OCI-LY1 (cell line): Measurements from ENCODE around the gene ABTB2.

Source experiments
- H2AFZ ChIP-seq: fragments of 200-600 bp; sonication (generic), shearing (Covaris generic); 2 replicates; pipeline ENCODE4 v1.6.0; 2014; ENCODE audit warnings: antibody characterized with exemption, mild to moderate bottlenecking, low read length
- H3F3A ChIP-seq: fragments of 200-600 bp; sonication (generic), shearing (Covaris generic); 2 replicates; pipeline ENCODE4 v1.6.0; 2014; ENCODE audit warnings: mild to moderate bottlenecking, antibody characterized with exemption, low read length, moderate library complexity; ENCODE audit not compliant: insufficient read depth
- H3K27ac ChIP-seq: fragments of 200-600 bp; sonication (generic); 2 replicates; pipeline ENCODE4 v1.5.1; 2014; ENCODE audit warnings: low read length, mixed run types, mild to moderate bottlenecking, low read depth; ENCODE audit not compliant: poor library complexity, severe bottlenecking
- H3K27me3 ChIP-seq: fragments of 200-600 bp; sonication (generic); 2 replicates; pipeline ENCODE4 v1.6.0; 2014; ENCODE audit warnings: antibody characterized with exemption, mild to moderate bottlenecking, low read length, moderate library complexity; ENCODE audit not compliant: insufficient read depth
- H3K36me3 ChIP-seq: fragments of 200-600 bp; sonication (generic); 2 replicates; pipeline ENCODE4 v1.6.1; 2014; ENCODE audit warnings: mild to moderate bottlenecking, antibody characterized with exemption, low read length, moderate library complexity, mixed read lengths; ENCODE audit not compliant: insufficient read depth
- H3K4me1 ChIP-seq: fragments of 200-600 bp; sonication (generic); 2 replicates; pipeline ENCODE4 v1.5.1; 2014; ENCODE audit warnings: mild to moderate bottlenecking, low read length, moderate library complexity; ENCODE audit not compliant: insufficient read depth, severe bottlenecking
- H3K4me2 ChIP-seq: fragments of 200-600 bp; sonication (generic), shearing (Covaris generic); 2 replicates; pipeline ENCODE4 v1.6.1; 2014; ENCODE audit warnings: low read length
- H3K4me3 ChIP-seq: fragments of 200-600 bp; sonication (generic); 2 replicates; pipeline ENCODE4 v1.5.1; 2014; ENCODE audit warnings: low read length, low read depth, mild to moderate bottlenecking, mixed read lengths; ENCODE audit not compliant: poor library complexity, severe bottlenecking
- H3K79me2 ChIP-seq: fragments of 200-600 bp; shearing (Covaris generic); 2 replicates; pipeline ENCODE4 v1.6.1; 2016; ENCODE audit warnings: mixed run types, low read length, mixed read lengths; ENCODE audit not compliant: insufficient read depth
- H3K9ac ChIP-seq: fragments of 200-600 bp; sonication (generic), shearing (Covaris generic); 2 replicates; pipeline ENCODE4 v1.6.1; 2014; ENCODE audit warnings: mild to moderate bottlenecking, low read length, mixed read lengths
- H3K9me2 ChIP-seq: fragments of 200-600 bp; sonication (generic), shearing (Covaris generic); 2 replicates; pipeline ENCODE4 v1.6.1; 2014; ENCODE audit warnings: low read depth, mild to moderate bottlenecking, low read length, mixed read lengths
- H3K9me3 ChIP-seq: fragments of 200-600 bp; shearing (Covaris generic); 2 replicates; pipeline ENCODE4 v1.6.1; 2014; ENCODE audit warnings: low read length, mixed read lengths
- H4K20me1 ChIP-seq: fragments of 200-600 bp; sonication (generic), shearing (Covaris generic); 2 replicates; pipeline ENCODE4 v1.6.0; 2016; ENCODE audit warnings: mild to moderate bottlenecking, low read length; ENCODE audit not compliant: insufficient read depth
- EZH2 ChIP-seq: fragments of 200-600 bp; sonication (generic), shearing (Covaris generic); IDR thresholded peaks from 2 replicates; pipeline ENCODE4 v1.8.0; 2017; ENCODE audit warnings: borderline replicate concordance, mixed run types, mild to moderate bottlenecking, antibody characterized with exemption, low read length, moderate library complexity, mixed read lengths
- TF ChIP-seq, protein P1 (sequence below): fragments of 200-600 bp; sonication (generic), shearing (Covaris generic); IDR thresholded peaks from 2 replicates; pipeline ENCODE4 v1.5.1; 2017; ENCODE audit warnings: mild to moderate bottlenecking, antibody characterized with exemption, low read length, moderate library complexity, mixed read lengths

ABTB2 gene

GRCh38 chr11:34356913-34357700, 703 bp downstream of the ABTB2 start:
- H2AFZ ChIP-seq: no peak overlapping the region
- H3K36me3 ChIP-seq: no peaks in the 10 kb centered on the region
- H3K9me3 ChIP-seq: no peaks in the 10 kb centered on the region
- H3K27ac ChIP-seq: no peak overlapping the region
- no peak for TF ChIP-seq EZH2
- TF ChIP-seq, protein P1, sequence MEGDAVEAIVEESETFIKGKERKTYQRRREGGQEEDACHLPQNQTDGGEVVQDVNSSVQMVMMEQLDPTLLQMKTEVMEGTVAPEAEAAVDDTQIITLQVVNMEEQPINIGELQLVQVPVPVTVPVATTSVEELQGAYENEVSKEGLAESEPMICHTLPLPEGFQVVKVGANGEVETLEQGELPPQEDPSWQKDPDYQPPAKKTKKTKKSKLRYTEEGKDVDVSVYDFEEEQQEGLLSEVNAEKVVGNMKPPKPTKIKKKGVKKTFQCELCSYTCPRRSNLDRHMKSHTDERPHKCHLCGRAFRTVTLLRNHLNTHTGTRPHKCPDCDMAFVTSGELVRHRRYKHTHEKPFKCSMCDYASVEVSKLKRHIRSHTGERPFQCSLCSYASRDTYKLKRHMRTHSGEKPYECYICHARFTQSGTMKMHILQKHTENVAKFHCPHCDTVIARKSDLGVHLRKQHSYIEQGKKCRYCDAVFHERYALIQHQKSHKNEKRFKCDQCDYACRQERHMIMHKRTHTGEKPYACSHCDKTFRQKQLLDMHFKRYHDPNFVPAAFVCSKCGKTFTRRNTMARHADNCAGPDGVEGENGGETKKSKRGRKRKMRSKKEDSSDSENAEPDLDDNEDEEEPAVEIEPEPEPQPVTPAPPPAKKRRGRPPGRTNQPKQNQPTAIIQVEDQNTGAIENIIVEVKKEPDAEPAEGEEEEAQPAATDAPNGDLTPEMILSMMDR: no peak
- peak overlapping the region; percentile 49 for H3K4me2 ChIP-seq
- H4K20me1 ChIP-seq: no peaks in the 10 kb centered on the region
- no peaks in the 10 kb centered on the region for H3K79me2 ChIP-seq
- H3K4me3 ChIP-seq: peak overlapping the region; percentile 36
- H3K9ac ChIP-seq: no peak overlapping the region
- no peaks in the 10 kb centered on the region for H3K27me3 ChIP-seq
- no peaks in the 10 kb centered on the region for H3K9me2 ChIP-seq
- H3K4me1 ChIP-seq: peaks cover 16% of the 10 kb centered on the region
- H3F3A ChIP-seq: no peaks in the 10 kb centered on the region

GRCh38 chr11:34356576-34356912, 1.3 kb downstream of the ABTB2 start:
- H4K20me1 ChIP-seq: no peaks in the 10 kb centered on the region
- H3K9me3 ChIP-seq: no peaks in the 10 kb centered on the region
- no peak overlapping the region for H2AFZ ChIP-seq
- no peak overlapping the region for H3K9ac ChIP-seq
- peaks cover 16% of the 10 kb centered on the region for H3K4me1 ChIP-seq
- no peaks in the 10 kb centered on the region for H3K79me2 ChIP-seq
- TF ChIP-seq, protein P1: no peak
- TF ChIP-seq EZH2: no peak
- no peaks in the 10 kb centered on the region for H3K36me3 ChIP-seq
- no peaks in the 10 kb centered on the region for H3F3A ChIP-seq
- no peaks in the 10 kb centered on the region for H3K27me3 ChIP-seq
- no peak overlapping the region for H3K4me3 ChIP-seq
- no peaks in the 10 kb centered on the region for H3K9me2 ChIP-seq
- H3K4me2 ChIP-seq: no peak overlapping the region
- no peak overlapping the region for H3K27ac ChIP-seq

DNA sequence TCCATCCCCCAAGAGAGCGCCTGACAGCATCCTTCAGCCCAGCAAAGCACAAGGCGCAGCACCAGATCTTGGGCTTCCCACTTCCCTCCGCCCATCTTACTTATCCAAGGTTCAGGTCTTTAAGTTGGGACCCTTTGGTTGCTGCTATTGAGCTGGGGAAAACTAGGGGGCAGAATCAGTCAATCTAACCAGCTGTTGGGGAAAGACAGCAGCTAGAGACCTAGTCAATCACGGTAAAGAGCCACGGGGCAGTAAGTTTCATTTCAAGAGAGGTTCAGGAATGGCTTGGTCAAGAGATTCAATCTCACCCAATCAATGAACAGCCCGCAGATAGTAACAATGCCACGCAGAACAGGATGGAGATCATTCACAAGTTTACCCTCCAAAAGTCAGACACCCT, 1.7 kb downstream of the ABTB2 start:
- no peak overlapping the region for H3K4me3 ChIP-seq
- H3K4me2 ChIP-seq: no peak overlapping the region
- H3K4me1 ChIP-seq: peaks cover 16% of the 10 kb centered on the region
- no peak overlapping the region for H3K9ac ChIP-seq
- no peaks in the 10 kb centered on the region for H3K36me3 ChIP-seq
- no peaks in the 10 kb centered on the region for H3F3A ChIP-seq
- no peak overlapping the region for H3K27ac ChIP-seq
- no peaks in the 10 kb centered on the region for H3K9me3 ChIP-seq
- TF ChIP-seq, protein P1: no peak
- no peak for TF ChIP-seq EZH2
- no peaks in the 10 kb centered on the region for H4K20me1 ChIP-seq
- H3K9me2 ChIP-seq: no peaks in the 10 kb centered on the region
- no peaks in the 10 kb centered on the region for H3K27me3 ChIP-seq
- H3K79me2 ChIP-seq: no peaks in the 10 kb centered on the region
- no peak overlapping the region for H2AFZ ChIP-seq
